CD4-positive, alpha-beta T cell (primary cell): Measurements from ENCODE around the gene RALGPS1. TPM values are rescaled to one million over a fixed set of nuclear protein-coding genes. Genes with fewer than 3 reads are reported as not detected.

Source experiments
- ATAC-seq: fragments of 200-7000 bp; cut with Tn5 transposase; one replicate; pipeline ENCODE4 v1.10.0; 2022; ENCODE audit warnings: mild to moderate bottlenecking; ENCODE audit not compliant: poor library complexity
- CTCF ChIA-PET: fragments of 350-600 bp; sonication (Branson Sonifier 250); formaldehyde crosslinking; loops from one replicate; lab custom pipeline; 2021; ENCODE audit warnings: antibody characterized with exemption, inconsistent platforms; lab: Charles Lee
- POLR2A ChIA-PET: fragments of 350-600 bp; sonication (Branson Sonifier 250); formaldehyde crosslinking; loops from one replicate; lab custom pipeline; 2021; ENCODE audit warnings: antibody characterized with exemption, inconsistent platforms; lab: Charles Lee
- DNase-seq, 14 experiments: peaks; one replicate each; pipeline ENCODE4 v3.0.0-alpha.2; 2013 to 2020; ENCODE audit warnings: mixed read lengths in 2 of 14
- H3K27ac ChIP-seq, 2 donors: one replicate each; pipeline versions ENCODE4 v1.5.1 to v1.7.0; 2013; ENCODE audit warnings: low read length in 2 of 2, low read depth in 1 of 2, mild to moderate bottlenecking in 1 of 2
- H3K27me3 ChIP-seq, 2 experiments: 1 replicate in 1 of 2; 2 replicates in 1 of 2; pipeline versions ENCODE4 v1.6.1 to v1.7.0; 2013; ENCODE audit warnings: low read length in 2 of 2, control low read depth in 1 of 2, mild to moderate bottlenecking in 1 of 2, moderate library complexity in 1 of 2; ENCODE audit not compliant: insufficient read depth in 2 of 2, control insufficient read depth in 1 of 2
- H3K36me3 ChIP-seq: one replicate; pipeline ENCODE4 v1.6.1; 2013; ENCODE audit warnings: low read length, control low read depth; ENCODE audit not compliant: insufficient read depth
- H3K4me1 ChIP-seq: one replicate; pipeline ENCODE4 v1.6.1; 2013; ENCODE audit warnings: low read length, control low read depth; ENCODE audit not compliant: insufficient read depth
- H3K4me3 ChIP-seq: one replicate; pipeline ENCODE4 v1.5.1; 2013; ENCODE audit warnings: mild to moderate bottlenecking, low read length, moderate library complexity
- H3K9me3 ChIP-seq, 2 experiments: 1 replicate in 1 of 2; 2 replicates in 1 of 2; pipeline versions ENCODE4 v1.6.1 to v1.7.0; 2013; ENCODE audit warnings: low read length in 2 of 2, mild to moderate bottlenecking in 2 of 2, control low read depth in 1 of 2, moderate library complexity in 1 of 2; ENCODE audit not compliant: control insufficient read depth in 1 of 2, insufficient read depth in 1 of 2
- H3K27ac Mint-ChIP-seq: one replicate; pipeline ENCODE4 v1.8.0; 2020; ENCODE audit warnings: mixed read lengths
- H3K27me3 Mint-ChIP-seq: one replicate; pipeline ENCODE4 v1.8.0; 2021; ENCODE audit warnings: mixed read lengths
- H3K36me3 Mint-ChIP-seq: one replicate; pipeline ENCODE4 v1.8.0; 2021; ENCODE audit warnings: low read depth, mixed read lengths
- H3K4me1 Mint-ChIP-seq: one replicate; pipeline ENCODE4 v1.8.0; 2021; ENCODE audit warnings: low read depth, mixed read lengths
- H3K4me3 Mint-ChIP-seq: one replicate; pipeline ENCODE4 v1.8.0; 2020; ENCODE audit warnings: mild to moderate bottlenecking, mixed read lengths
- H3K9me3 Mint-ChIP-seq: one replicate; pipeline ENCODE4 v1.8.0; 2020; ENCODE audit warnings: mixed read lengths
- CTCF ChIP-seq: fragments of 200-600 bp; IDR thresholded peaks from one replicate; pipeline ENCODE4 v1.8.0; 2022; ENCODE audit warnings: antibody characterized with exemption, mild to moderate bottlenecking
- intact Hi-C, 2 experiments: fragments of 100-400 bp; cut with DNase I in 1 of 2; cut with micrococcal nuclease in 1 of 2; formaldehyde crosslinking; loops; one replicate each; pipeline versions ENCODE4 v1.15.1 to v1.9.0; 2023 to 2025; cut with DNase I, micrococcal nuclease
- total RNA-seq, 174 experiments: library from RNA in 2 of 174; stranded (reverse) in 2 of 174; gene quantifications; one replicate each; pipeline ENCODE4 v1.2.3 and lab custom pipeline; 2021 to 2026

Gene RALGPS1
- total RNA-seq, 2 experiments from 2014 or later, result 5.8 to 6.3 TPM

GRCh38 chr9:127225801-127226625 is 311.4 kb downstream of the RALGPS1 start:
- Mint-ChIP-seq H3K36me3 (peaks cover 12% of the 10 kb centered on the region), H3K4me3 (peak overlapping the region; percentile 90), H3K4me1 (peaks cover 41% of the 10 kb centered on the region), H3K27me3 (peaks cover 37% of the 10 kb centered on the region), H3K27ac (peak overlapping the region; percentile 28), H3K9me3 (no peaks in the 10 kb centered on the region)
- no peak for TF ChIP-seq CTCF
- Histone ChIP-seq H3K4me1 (peaks cover 35% of the 10 kb centered on the region), H3K27me3 (peaks cover 0 to 7% of the 10 kb centered on the region in 2 experiments), H3K9me3 (no peaks in the 10 kb centered on the region), H3K4me3 (peak overlapping the region; percentile 41), H3K27ac (no peak overlapping the region), H3K36me3 (no peaks in the 10 kb centered on the region)
- POLR2A ChIA-PET, result interaction anchor here (1.0 to 4.0 kb wide), 4 partner anchors 19 to 225 kb away, joined by 3 to 26 read pairs (median 12); partner anchors contain the start of genes LRSAM1 and RPL12
- ATAC-seq, result no peak
- CTCF ChIA-PET, result no interaction called here
- intact Hi-C loops, result loop anchor here (1.0 to 10.0 kb wide), 2 partner anchors 19 to 929 kb away; no protein-coding TSS in a partner anchor
- DNase-seq, result peak in 1 of 14 experiments; percentile 46

- POLR2A ChIA-PET, result interaction anchor here (1.0 kb wide), 1 partner anchor 244 kb away, joined by 3 read pairs; no protein-coding TSS in a partner anchor
- intact Hi-C loops, result loop anchor here in 1 of 2 experiments (10.0 kb wide), 1 partner anchor 925 kb away; no protein-coding TSS in a partner anchor
Observed at GRCh38 chr9:127229691-127230417, 315.3 kb downstream of the RALGPS1 start.

More at GRCh38 chr9:127229691-127230417, 315.3 kb downstream of the RALGPS1 start:
- no peak for TF ChIP-seq CTCF
- no peak overlapping the region for H3K4me3 ChIP-seq
- H3K9me3 ChIP-seq, result no peaks in the 10 kb centered on the region
- Mint-ChIP-seq H3K36me3 (peaks cover 4% of the 10 kb centered on the region), H3K4me1 (peaks cover 11% of the 10 kb centered on the region), H3K27ac (no peak overlapping the region), H3K27me3 (peaks cover 65% of the 10 kb centered on the region), H3K9me3 (no peaks in the 10 kb centered on the region), H3K4me3 (no peak overlapping the region)
- H3K27ac ChIP-seq, result no peak overlapping the region
- no peaks in the 10 kb centered on the region for H3K36me3 ChIP-seq
- DNase-seq, result no peak
- H3K27me3 ChIP-seq, result peaks cover 0 to 25% of the 10 kb centered on the region in 2 experiments
- CTCF ChIA-PET, result interaction anchor here (1.4 kb wide), 1 partner anchor 15 kb away, joined by 4 read pairs; no protein-coding TSS in a partner anchor
- no peak for ATAC-seq
- H3K4me1 ChIP-seq, result peaks cover 11% of the 10 kb centered on the region
